Fibroblast of peridontal ligament (primary cell): Measurements from ENCODE around the gene KLHL1.

ENCODE experiments used
- DNase-seq: peaks from one replicate; pipeline ENCODE4 v3.0.0-alpha.2; 2010; ENCODE audit errors: extremely low read depth

Gene KLHL1

GRCh38 chr13:69681722-69682121 is 426.5 kb downstream of the KLHL1 start:
- DNase-seq, result no peak

GRCh38 chr13:69677343-69677742 is 430.9 kb downstream of the KLHL1 start:
- DNase-seq, result no peak

GRCh38 chr13:69676286-69676685 is 432.0 kb downstream of the KLHL1 start:
- no peak for DNase-seq

GRCh38 chr13:69660155-69660554 is 448.1 kb downstream of the KLHL1 start:
- DNase-seq, result no peak

- no peak for DNase-seq
These were observed 450.6 kb downstream of the KLHL1 start for GRCh38 chr13:69657676-69658075.

- DNase-seq, result no peak
These were observed 453.9 kb downstream of the KLHL1 start for GRCh38 chr13:69654392-69654791.
